Panc1 (cell line): Measurements from ENCODE around the gene HDAC1. TPM values are rescaled to one million over a fixed set of nuclear protein-coding genes. Genes with fewer than 3 reads are reported as not detected.
A peak's percentile ranks its signal among the peaks of the same experiment; 100 is the strongest.

Experiments
- ATAC-seq: fragments of 200-7000 bp; cut with Tn5 transposase; 2 replicates; pipeline ENCODE4 v1.9.1; 2020; ENCODE audit warnings: mild to moderate bottlenecking, moderate library complexity
- BruUV-seq: library from RNA; stranded (reverse); fragments of 400-500 nt; replicated peaks from 2 replicates; lab custom pipeline; 2021; lab: Mats Ljungman, UMichigan
- CTCF ChIA-PET: fragments of 300-600 bp; sonication (Branson Sonifier 250); formaldehyde crosslinking; loops from one replicate; lab custom pipeline; 2022; ENCODE audit warnings: antibody characterized with exemption; lab: Charles Lee
- POLR2A ChIA-PET: fragments of 300-600 bp; sonication (Branson Sonifier 250); formaldehyde crosslinking; loops from one replicate; lab custom pipeline; 2022; ENCODE audit warnings: antibody characterized with exemption; lab: Charles Lee
- DNase-seq: peaks from one replicate; pipeline ENCODE4 v3.0.0-alpha.2; 2010; ENCODE audit warnings: low read depth, low spot score
- H3K27ac ChIP-seq: 2 replicates; pipeline ENCODE4 v1.5.1; 2011; ENCODE audit warnings: mild to moderate bottlenecking, low read length, inconsistent platforms
- H3K27me3 ChIP-seq: fragments of 200-500 bp; sonication (Bioruptor generic); 2 replicates; pipeline ENCODE4 v1.6.0; 2014; ENCODE audit warnings: low read length, inconsistent platforms; ENCODE audit not compliant: control insufficient read depth, insufficient read depth
- H3K36me3 ChIP-seq: fragments of 200-500 bp; sonication (Bioruptor generic); 2 replicates; pipeline ENCODE4 v1.5.1; 2014; ENCODE audit warnings: inconsistent platforms, mild to moderate bottlenecking, low read length, moderate library complexity; ENCODE audit not compliant: control insufficient read depth, insufficient read depth
- H3K4me1 ChIP-seq: 2 replicates; pipeline ENCODE4 v1.5.1; 2011; ENCODE audit warnings: inconsistent platforms, mild to moderate bottlenecking, low read length, moderate library complexity; ENCODE audit not compliant: control insufficient read depth, insufficient read depth
- H3K4me3 ChIP-seq, 2 experiments: 2 replicates each; pipeline ENCODE4 v1.5.1; 2011 to 2012; ENCODE audit warnings: low read depth in 2 of 2, low read length in 2 of 2, mild to moderate bottlenecking in 2 of 2, inconsistent platforms in 1 of 2, moderate library complexity in 1 of 2
- H3K9me3 ChIP-seq: fragments of 200-500 bp; sonication (Bioruptor generic); 2 replicates; pipeline ENCODE4 v1.5.1; 2014; ENCODE audit warnings: low read depth, mild to moderate bottlenecking, inconsistent platforms, low read length, moderate library complexity; ENCODE audit not compliant: control insufficient read depth, insufficient read depth
- POLR2AphosphoS5 ChIP-seq: IDR thresholded peaks from 2 replicates; pipeline ENCODE4 v1.6.1; 2012; ENCODE audit warnings: mild to moderate bottlenecking, low read depth, low read length, moderate library complexity
- SIN3A ChIP-seq: IDR thresholded peaks from 2 replicates; pipeline ENCODE4 v1.6.1; 2012; ENCODE audit warnings: low read depth, mild to moderate bottlenecking, low read length, moderate library complexity, borderline replicate concordance; ENCODE audit not compliant: insufficient read depth
- TCF7L2 ChIP-seq: IDR thresholded peaks from 2 replicates; pipeline ENCODE4 v1.6.1; 2011; ENCODE audit warnings: mild to moderate bottlenecking, low read depth, low read length, inconsistent platforms
- in situ Hi-C: cut with HindIII; loops from 2 replicates; pipeline ENCODE4 v1.10.0; 2016; ENCODE audit warnings: low sequenced_read_pairs, low pct_unique_long_range_greater_than_20kb
- intact Hi-C: fragments of 100-400 bp; cut with micrococcal nuclease; formaldehyde crosslinking; loops from one replicate; pipeline ENCODE4 v1.10.0; 2022; ENCODE audit not compliant: unreplicated experiment
- total RNA-seq: library from RNA; stranded (reverse); gene quantifications from one replicate; pipeline ENCODE4 v1.2.1, GENCODE V29; 2021; ENCODE audit not compliant: unreplicated experiment
- TF ChIP-seq, protein P1 (sequence below), 2 experiments: IDR thresholded peaks; 2 replicates each; pipeline ENCODE4 v1.6.1; 2011 to 2012; ENCODE audit warnings: low read depth in 2 of 2, control low read depth in 1 of 2, low read length in 1 of 2, mild to moderate bottlenecking in 1 of 2, moderate library complexity in 1 of 2; ENCODE audit not compliant: insufficient read depth in 1 of 2
- TF ChIP-seq, protein P2 (sequence below): fragments of 450-650 bp; IDR thresholded peaks from 2 replicates; pipeline ENCODE4 v1.5.1; 2017; ENCODE audit warnings: mild to moderate bottlenecking

HDAC1 gene
- total RNA-seq, 1 experiment from 2014 or later, result 256 TPM

DNA sequence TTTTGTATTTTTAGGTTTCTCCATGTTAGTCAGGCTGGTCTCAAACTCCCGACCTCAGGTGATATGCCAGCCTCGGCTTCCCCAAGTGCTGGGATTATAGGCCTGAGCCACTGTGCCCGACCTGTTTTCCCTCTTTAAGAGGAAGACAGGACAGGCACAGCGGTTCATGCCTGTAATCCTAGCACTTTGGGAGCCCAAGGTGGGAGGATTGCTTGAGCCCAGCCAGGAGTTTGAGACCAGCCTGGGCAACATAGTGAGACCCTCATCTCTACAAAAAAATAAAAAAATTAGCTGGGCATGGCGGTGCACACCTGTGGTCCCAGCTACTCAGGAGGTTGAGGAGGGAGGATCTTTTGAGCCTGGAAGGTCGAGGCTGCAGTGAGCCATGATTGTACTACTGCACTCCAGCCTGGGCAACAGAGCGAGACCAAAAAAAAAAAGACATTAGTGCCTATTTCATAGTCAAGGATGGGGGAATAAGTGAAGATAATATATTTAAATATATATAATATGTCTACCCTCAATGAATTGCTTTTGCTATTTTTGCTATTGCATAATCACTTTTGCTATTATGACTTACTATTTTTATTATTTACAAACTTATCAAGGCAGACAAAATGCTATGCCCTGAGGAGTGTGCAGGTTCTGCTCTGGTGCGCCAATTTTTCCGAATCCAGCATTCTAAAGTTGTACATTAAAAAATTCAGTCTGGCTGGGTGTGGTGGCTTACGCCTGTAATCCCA, 26.4 kb downstream of the HDAC1 start:
- Histone ChIP-seq H3K27ac (no peak overlapping the region), H3K4me3 (no peak overlapping the region), H3K36me3 (peaks cover 11% of the 10 kb centered on the region), H3K27me3 (no peaks in the 10 kb centered on the region), H3K9me3 (no peaks in the 10 kb centered on the region), H3K4me1 (peaks cover 4% of the 10 kb centered on the region; the same call in 1 of the 2 replicates)
- in situ Hi-C loops (no loop called here), intact Hi-C loops (no loop called here)
- DNase-seq, result no peak
- ChIA-PET CTCF (no interaction called here), POLR2A (no interaction called here)
- TF ChIP-seq, protein P1, sequence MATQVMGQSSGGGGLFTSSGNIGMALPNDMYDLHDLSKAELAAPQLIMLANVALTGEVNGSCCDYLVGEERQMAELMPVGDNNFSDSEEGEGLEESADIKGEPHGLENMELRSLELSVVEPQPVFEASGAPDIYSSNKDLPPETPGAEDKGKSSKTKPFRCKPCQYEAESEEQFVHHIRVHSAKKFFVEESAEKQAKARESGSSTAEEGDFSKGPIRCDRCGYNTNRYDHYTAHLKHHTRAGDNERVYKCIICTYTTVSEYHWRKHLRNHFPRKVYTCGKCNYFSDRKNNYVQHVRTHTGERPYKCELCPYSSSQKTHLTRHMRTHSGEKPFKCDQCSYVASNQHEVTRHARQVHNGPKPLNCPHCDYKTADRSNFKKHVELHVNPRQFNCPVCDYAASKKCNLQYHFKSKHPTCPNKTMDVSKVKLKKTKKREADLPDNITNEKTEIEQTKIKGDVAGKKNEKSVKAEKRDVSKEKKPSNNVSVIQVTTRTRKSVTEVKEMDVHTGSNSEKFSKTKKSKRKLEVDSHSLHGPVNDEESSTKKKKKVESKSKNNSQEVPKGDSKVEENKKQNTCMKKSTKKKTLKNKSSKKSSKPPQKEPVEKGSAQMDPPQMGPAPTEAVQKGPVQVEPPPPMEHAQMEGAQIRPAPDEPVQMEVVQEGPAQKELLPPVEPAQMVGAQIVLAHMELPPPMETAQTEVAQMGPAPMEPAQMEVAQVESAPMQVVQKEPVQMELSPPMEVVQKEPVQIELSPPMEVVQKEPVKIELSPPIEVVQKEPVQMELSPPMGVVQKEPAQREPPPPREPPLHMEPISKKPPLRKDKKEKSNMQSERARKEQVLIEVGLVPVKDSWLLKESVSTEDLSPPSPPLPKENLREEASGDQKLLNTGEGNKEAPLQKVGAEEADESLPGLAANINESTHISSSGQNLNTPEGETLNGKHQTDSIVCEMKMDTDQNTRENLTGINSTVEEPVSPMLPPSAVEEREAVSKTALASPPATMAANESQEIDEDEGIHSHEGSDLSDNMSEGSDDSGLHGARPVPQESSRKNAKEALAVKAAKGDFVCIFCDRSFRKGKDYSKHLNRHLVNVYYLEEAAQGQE (IDR thresholded peaks at IDR 0.05; ENCODE audit: insufficient read depth in 1 of 2, low read depth in 2 of 2, low read length in 1 of 2), result no peak
- TF ChIP-seq POLR2AphosphoS5 (no peak), TCF7L2 (no peak), SIN3A (no peak)
- TF ChIP-seq, protein P2, sequence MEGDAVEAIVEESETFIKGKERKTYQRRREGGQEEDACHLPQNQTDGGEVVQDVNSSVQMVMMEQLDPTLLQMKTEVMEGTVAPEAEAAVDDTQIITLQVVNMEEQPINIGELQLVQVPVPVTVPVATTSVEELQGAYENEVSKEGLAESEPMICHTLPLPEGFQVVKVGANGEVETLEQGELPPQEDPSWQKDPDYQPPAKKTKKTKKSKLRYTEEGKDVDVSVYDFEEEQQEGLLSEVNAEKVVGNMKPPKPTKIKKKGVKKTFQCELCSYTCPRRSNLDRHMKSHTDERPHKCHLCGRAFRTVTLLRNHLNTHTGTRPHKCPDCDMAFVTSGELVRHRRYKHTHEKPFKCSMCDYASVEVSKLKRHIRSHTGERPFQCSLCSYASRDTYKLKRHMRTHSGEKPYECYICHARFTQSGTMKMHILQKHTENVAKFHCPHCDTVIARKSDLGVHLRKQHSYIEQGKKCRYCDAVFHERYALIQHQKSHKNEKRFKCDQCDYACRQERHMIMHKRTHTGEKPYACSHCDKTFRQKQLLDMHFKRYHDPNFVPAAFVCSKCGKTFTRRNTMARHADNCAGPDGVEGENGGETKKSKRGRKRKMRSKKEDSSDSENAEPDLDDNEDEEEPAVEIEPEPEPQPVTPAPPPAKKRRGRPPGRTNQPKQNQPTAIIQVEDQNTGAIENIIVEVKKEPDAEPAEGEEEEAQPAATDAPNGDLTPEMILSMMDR, result no peak
- no TSS peak for BruUV-seq
- no peak for ATAC-seq

DNA sequence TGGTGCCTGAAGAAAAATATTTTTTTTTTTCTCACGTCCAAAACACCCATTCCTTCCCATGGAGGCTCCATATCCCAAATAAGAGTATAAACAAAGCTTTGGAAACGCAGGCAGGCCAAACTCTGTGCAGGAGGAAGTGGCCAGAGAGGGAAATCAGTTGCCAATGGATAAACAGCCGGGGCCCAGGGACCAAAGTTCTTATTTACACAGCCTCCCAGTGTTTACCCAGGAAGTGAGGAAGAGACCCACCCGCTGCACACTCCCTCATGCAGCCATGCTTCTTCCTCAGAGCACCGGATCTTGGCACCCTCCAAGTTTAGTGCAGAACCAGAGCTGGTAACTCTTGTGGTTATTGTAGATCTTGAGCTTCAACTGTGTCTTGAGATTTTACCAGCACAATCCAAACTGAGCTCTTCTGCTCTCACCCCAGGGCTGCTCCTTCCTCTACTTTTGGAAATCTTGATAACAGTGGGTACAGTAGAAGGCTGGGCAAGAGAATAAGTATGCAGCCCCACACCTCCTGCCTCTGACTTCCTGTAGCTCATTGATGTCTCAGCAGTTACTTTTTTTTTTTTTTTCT, 29.9 kb downstream of the HDAC1 start:
- CTCF ChIA-PET, result interaction anchor here (0.6 kb wide), 1 partner anchor 800 kb away, joined by 4 read pairs; no protein-coding TSS in a partner anchor
- BruUV-seq, result no TSS peak

More for the DNA sequence above, 29.9 kb downstream of the HDAC1 start:
- POLR2A ChIA-PET, result interaction anchor here (0.6 kb wide), 2 partner anchors 82 to 329 kb away, joined by 3 to 4 read pairs; partner anchors contain the start of gene RBBP4
- in situ Hi-C loops (no loop called here), intact Hi-C loops (no loop called here)
- peaks cover 26% of the 10 kb centered on the region for H3K36me3 ChIP-seq
- H3K4me1 ChIP-seq, result no peaks in the 10 kb centered on the region
- TF ChIP-seq POLR2AphosphoS5 (no peak), TCF7L2 (no peak), SIN3A (no peak)
- TF ChIP-seq, protein P2, result no peak
- TF ChIP-seq, protein P1 (IDR thresholded peaks at IDR 0.05; ENCODE audit: insufficient read depth in 1 of 2, low read depth in 2 of 2, low read length in 1 of 2), result no peak
- H3K27ac ChIP-seq, result no peak overlapping the region
- DNase-seq (peak; percentile 25), ATAC-seq (peak; percentile 72)
- no peaks in the 10 kb centered on the region for H3K27me3 ChIP-seq
- H3K4me3 ChIP-seq, result no peak overlapping the region
- H3K9me3 ChIP-seq, result no peaks in the 10 kb centered on the region
